HG03175 (cell line): ENCODE data around the gene FHIT.

Experiments
- ATAC-seq: cut with Tn5 transposase; IDR thresholded peaks from one replicate; pipeline ENCODE4 v1.9.1; 2021; ENCODE audit warnings: mild to moderate bottlenecking, moderate library complexity; ENCODE audit not compliant: unreplicated experiment

The FHIT gene

DNA sequence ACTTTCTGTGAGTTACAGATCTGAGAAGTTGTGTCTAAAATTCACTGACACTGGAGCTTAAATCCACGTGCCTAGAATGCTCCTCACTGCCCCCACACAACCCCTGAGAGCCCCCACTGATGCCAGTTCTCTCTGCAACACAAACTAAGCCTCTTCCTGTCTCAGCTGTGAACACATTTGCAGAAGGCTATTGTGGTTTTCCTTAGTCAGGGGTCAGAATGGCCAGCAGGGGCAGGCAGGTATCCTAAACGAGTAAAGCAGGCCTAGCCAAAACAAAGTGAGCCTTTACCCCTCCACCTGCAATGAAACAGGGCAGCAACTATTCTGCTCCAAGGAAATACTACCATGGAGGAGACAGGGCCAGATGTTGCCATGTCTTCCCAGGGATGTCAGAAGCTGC lies 78.6 kb downstream of the FHIT start:
- ATAC-seq = no peak

- no peak for ATAC-seq
Measured at GRCh38 chr3:61172203-61172602, 79.0 kb downstream of the FHIT start.

DNA sequence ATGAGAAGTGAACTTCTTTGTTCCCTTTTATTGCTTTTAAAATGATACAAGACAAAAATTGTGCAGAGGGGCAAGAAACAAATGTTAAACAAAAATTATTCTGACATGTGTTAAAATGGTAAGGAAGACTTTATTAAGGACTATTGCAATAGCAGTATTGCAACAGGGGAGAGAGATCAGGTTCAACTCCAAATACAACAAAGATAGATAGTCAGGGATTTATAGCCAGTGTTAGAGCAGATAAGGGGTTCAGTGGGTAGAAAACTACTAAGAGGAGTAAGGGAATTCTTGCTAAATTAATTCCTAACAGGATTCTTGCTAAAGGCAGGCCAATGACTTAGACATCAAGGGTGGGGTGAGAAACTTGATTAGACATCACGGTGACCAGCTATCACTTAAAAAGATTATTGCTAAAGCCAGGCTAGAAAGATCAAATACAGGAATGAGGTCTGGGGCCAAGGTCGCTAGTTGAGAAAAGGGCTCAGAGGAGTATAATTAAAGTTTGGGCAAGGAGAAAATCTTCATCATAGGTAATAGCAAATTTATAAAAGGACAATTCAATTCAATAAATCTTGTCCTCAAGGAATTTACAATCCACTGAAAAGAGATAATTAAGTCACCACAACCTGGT lies 81.5 kb downstream of the FHIT start:
- no peak for ATAC-seq

DNA sequence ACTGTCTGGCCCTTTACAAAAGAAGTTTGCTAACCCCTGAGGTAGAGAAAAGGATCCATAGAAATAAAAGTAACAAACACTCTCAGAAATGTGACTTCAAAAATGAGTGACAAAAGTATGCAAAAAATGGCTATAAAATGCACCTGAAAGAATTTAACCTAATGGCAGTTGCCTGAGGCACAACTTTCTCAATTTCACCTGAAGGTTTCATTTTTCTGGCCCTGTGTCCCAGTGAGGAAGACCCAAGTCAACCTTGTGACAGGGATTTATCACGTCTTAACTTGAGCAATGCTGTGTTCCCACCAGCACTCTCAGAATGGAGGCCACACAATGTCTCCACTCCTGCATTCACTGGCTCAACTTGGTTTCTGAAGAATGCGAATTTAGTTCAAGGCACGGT lies 83.0 kb downstream of the FHIT start:
- no peak for ATAC-seq

DNA sequence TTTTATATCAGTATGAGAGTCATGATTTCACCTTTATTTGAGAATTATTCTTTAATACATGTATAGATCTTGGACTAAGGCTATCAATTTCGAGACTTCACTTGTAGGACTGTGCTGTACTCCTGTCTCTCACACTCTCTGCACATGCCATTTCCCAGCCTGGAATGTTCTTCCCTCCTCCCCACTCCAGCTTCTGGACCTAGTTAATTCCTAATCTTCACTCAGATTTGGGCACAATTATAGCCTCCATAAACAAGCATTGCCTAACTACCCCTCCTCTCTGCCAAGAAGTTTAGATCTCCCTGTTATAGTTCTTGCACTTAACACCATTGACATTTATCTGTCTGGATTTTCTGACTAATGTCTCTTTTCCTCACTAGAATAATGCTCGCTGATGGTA lies 88.3 kb downstream of the FHIT start:
- no peak for ATAC-seq

- no peak for ATAC-seq
Measured at GRCh38 chr3:61158667-61159066, 92.6 kb downstream of the FHIT start.

GRCh38 chr3:61158216-61158615 lies 93.0 kb downstream of the FHIT start:
- ATAC-seq = peak; percentile 42

GRCh38 chr3:61157414-61157813 lies 93.8 kb downstream of the FHIT start:
- peak; percentile 74 for ATAC-seq

DNA sequence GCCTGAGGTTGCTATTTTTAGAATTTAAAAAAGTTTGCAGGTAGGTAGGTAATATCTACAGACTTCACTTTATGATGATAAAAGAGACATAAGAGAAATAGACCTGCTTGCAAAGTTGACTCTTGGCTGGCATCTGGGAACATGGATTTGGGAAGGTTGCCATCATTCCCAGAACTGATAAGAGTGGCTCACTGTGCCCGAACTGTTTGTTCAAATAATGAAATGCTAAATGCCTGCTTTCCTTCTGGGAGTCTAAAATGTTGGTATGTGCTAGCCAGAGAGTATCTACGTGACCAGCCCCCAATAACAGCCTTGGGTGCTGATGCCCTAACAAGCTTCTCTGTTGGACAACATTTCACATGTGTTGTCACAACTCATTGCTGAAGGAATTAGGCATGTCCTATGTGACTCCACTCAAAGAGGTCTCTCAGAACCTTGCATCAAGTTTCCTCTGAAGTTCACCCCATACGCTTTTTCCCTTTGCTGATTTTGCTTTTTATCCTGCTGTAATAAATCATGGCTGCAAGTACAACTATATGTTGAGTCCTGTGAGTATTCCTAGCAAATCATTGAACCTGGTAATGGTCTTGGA lies 95.5 kb downstream of the FHIT start:
- ATAC-seq = no peak

DNA sequence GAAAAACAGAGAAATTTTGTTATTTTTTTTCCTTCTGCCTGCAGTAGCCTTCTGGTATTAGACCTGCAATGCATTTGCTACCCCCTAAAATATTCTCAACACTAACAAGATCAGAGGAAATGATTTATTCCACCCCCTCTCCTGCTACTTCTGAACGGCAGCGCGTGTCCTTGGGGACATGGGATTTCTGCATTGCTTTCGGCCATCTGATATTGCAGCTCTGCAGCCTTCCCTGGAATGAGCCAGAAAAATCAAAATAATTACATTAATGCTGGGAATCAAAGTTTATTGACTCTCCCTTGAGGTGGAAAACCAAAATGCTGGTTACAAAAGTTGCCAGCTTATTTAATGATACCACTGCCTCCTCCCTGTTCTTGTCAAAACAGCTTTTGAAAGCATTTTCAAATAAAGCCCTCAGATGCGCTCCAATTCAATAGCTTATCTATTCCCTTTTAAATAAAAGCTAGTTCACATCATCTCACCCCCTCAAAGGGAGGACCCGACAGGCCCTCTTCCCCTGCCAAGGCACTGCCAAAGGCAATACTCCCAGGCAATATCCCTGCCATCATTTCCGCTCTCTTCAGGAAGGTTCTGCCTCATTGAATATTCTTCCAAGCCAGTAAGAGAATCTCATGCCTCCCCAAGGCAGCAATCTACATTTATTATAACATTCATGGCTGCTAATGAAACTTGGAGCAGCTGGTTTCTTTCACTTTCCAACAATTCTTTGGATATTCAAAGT lies 96.6 kb downstream of the FHIT start:
- ATAC-seq = no peak

GRCh38 chr3:61152071-61152470 lies 99.2 kb downstream of the FHIT start:
- ATAC-seq = no peak

GRCh38 chr3:61149236-61149635 lies 102.0 kb downstream of the FHIT start:
- ATAC-seq = no peak

GRCh38 chr3:61146010-61146890 lies 105.0 kb downstream of the FHIT start:
- ATAC-seq = no peak

DNA sequence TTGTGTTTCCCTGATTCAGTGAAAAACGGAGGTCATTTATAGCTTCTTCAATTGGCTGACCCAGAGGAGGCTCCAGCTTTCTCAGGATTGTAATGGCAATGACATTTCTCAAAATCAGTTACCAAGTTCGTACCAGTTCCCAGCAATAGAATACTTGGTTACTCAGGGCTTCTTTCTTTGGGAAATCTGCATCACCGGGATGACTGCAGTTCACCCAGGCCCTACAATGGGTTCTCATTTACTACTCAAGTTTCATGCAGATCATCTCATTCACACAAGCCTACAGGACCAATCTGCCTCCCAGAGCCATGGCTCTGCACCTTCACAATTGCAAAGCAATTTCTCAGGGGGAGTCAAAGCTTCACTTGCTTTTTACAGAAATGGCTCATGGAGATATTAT lies 109.6 kb downstream of the FHIT start:
- no peak for ATAC-seq

DNA sequence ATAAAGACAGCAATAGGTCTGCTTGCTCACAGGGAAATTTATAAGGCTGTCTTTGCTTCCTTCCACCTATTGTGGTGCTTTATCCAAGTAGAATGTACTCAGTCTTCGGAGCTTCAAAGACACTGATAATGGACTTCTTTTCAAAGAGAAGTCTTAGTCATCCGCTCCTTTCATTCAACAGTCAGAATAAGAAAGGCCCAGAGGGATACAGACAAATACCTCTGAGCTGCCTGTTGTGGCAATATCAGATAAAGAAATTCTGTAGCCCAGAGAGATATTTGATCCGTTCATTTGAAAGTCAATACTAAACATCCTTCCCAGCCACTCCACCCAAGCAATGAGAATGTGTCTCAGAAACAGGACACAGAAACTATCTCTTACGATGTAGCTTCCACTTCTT lies 110.0 kb downstream of the FHIT start:
- ATAC-seq = no peak

DNA sequence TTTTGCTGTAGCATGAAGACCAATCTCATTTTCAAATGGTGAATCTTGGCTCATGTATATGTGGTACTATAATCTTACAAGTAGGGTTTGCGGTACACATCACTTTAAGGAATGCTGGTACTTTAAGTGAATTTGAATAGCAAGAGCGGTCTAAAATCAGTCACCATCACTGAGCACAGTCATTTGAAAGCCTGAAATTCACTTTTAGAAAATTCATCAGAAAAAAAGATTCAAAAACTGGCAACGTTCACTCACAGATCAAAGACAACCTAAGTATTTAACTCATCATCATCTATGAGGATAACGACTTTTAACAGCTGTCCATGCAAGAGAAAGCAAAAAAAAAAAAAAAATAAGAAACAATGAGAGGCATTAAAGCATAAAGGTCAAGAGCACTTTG lies 111.6 kb downstream of the FHIT start:
- ATAC-seq = no peak

DNA sequence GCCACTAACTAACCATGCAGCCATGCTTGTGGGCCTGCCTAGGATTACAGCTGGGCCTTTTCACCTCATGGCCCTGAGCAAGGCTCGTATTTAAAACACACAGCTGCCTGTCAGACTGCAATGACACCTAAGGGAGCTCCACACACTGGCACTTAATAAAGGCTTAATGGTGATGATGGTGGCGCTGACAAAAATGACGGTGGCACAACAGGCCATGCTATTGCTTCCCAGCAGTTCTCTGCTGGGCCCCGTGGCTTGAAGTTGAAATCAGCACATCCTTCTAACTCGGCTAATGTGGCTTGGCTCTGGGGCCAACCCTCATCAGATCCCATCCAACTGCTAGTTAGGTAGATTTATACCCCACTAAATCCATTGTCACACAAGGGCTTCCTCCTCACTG lies 112.9 kb downstream of the FHIT start:
- ATAC-seq = no peak

DNA sequence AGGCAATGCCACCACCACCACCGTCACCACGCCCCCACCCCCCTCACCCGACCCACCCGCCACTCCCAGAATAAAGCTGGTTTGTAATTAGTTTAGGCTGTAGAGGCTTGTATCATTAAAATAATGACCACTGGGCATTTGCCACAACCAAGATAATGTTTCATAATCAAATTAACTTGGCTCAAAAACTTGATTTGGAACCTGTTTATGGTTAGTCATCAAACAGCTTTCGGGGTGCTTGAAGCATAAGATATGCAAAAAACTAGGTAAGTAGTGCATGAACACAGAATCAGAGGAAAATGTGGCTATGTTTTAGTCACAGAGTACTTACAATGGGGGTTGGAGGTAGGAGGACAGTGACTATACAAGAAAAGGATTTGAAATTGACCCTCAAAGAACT lies 115.1 kb downstream of the FHIT start:
- no peak for ATAC-seq

- ATAC-seq = no peak
Measured at GRCh38 chr3:61134532-61134931, 116.7 kb downstream of the FHIT start.

GRCh38 chr3:61132062-61132461 lies 119.2 kb downstream of the FHIT start:
- ATAC-seq = no peak

GRCh38 chr3:61118830-61119229 lies 132.4 kb downstream of the FHIT start:
- ATAC-seq = no peak
